ENCODE results near the gene HOXB8. TPM values are rescaled to one million over a fixed set of nuclear protein-coding genes. Genes with fewer than 3 reads are reported as not detected.

Gene HOXB8
- total and polyA plus RNA-seq, 2 of the 13 experiments (the other 11 are each of a cell fraction or from before 2014, with no cell fraction given), result not detected

DNA sequence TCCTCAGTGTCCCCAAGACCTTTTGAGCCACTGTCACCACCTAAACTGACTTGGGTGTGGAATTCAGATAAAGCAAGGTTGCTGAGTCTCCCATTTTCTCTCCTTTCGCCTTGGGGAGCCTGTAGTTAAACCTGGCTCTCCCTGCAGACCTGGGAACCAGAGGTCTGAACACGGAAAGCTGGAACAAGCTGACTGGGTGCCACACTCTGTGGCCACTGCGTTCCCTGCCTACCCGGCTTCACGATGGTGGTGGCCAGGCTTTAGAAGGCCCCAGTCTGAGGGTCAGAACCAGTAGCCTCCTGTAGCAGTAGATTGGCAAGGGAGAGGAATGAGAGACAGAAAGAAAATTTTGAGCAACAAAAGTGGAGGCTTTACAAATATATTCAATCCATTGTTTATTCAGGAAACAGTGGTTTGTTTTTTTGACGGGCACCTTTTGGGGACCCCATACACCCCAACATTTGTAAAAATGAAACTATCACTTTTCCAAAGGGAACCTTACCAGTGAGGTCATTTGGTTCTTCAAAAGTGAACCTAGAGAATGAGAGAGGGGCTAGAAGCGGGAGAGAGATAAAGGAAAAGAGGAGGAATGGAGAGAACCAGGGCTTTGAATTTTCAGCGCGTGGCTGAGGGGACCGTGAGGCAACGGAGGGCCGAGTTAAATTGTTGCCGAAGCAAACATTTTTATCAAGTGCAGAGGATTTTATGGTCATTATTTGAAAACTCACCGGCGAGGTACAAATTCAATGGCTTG, 1.8 kb upstream of the HOXB8 start:
- DNase-seq (ENCODE audit: low spot score) (no peak), ATAC-seq (no peak), FAIRE-seq (no peak)
- CTCF ChIA-PET (ENCODE audit: low intra/inter-chr PET ratio, low total read pairs), result interaction anchor here (1.5 kb wide), 1 partner anchor 282 kb away, joined by 5 read pairs; no protein-coding TSS in a partner anchor
- intact Hi-C loops (cut with micrococcal nuclease; ENCODE audit: unreplicated experiment), result loop anchor here (5.0 kb wide), 2 partner anchors 355 to 590 kb away; no protein-coding TSS in a partner anchor
- no peaks in the 10 kb centered on the region for H3K9me3 ChIP-seq (ENCODE audit: low read length)
- peaks cover 10% of the 10 kb centered on the region for H3K4me1 ChIP-seq (ENCODE audit: insufficient read depth, low read length)
- no peaks in the 10 kb centered on the region for H3K36me3 ChIP-seq (replicated peaks in 1 of 2; ENCODE audit: control insufficient read depth in 1 of 2, insufficient read depth in 2 of 2, low read length in 2 of 2)
- no peak overlapping the region for H3K4me2 ChIP-seq (ENCODE audit: low read depth, low read length)
- 9% methylated on average over 14 of the region's 15 CpGs for WGBS (ENCODE audit: low lambda C conversion rate)
- H3K9ac ChIP-seq (ENCODE audit: insufficient read depth, low read depth, low read length), result no peak overlapping the region
- H3K27me3 ChIP-seq (ENCODE audit: control insufficient read depth in 1 of 2, insufficient read depth in 2 of 2, low read length in 2 of 2), result peaks cover 45 to 97% of the 10 kb centered on the region in 2 experiments
- POLR2A ChIA-PET, result no interaction called here
- no peaks in the 10 kb centered on the region for H3K79me2 ChIP-seq (ENCODE audit: insufficient read depth, low read length)
- BruUV-seq (replicated peaks), result no TSS peak
- TF ChIP-seq MIXL1 (CRISPR knock-in tag; IDR thresholded peaks at IDR 0.05) (no peak), EZH2 (conservative IDR thresholded peaks at IDR 0.05; ENCODE audit: low read depth, low read length) (0 out of 2 replicates have a peak, but pooled peaks have one; percentile 27), CBX2 (IDR thresholded peaks at IDR 0.05; ENCODE audit: low read depth, low read length) (0 out of 2 replicates have a peak, but pooled peaks have one; percentile 37), CBX2 (CRISPR knock-in tag; IDR thresholded peaks at IDR 0.05; ENCODE audit: low read depth) (no peak)
- H2AFZ ChIP-seq (ENCODE audit: low read length), result no peak overlapping the region
- H3K4me3 ChIP-seq (replicated peaks in 1 of 3; ENCODE audit: insufficient read depth in 1 of 3, low read depth in 2 of 3, low read length in 3 of 3), result no peak overlapping the region
- H3K27ac ChIP-seq (ENCODE audit: extremely low read length, insufficient read depth, low read length), result no peak overlapping the region
- peaks cover 8% of the 10 kb centered on the region; the same call in 1 of the 2 replicates for H4K20me1 ChIP-seq (ENCODE audit: insufficient read depth, low read length)
- in situ Hi-C loops (cut with HindIII; ENCODE audit: extremely low pct_ligation_motif_present, low pct_unique_long_range_greater_than_20kb), result no loop called here

DNA sequence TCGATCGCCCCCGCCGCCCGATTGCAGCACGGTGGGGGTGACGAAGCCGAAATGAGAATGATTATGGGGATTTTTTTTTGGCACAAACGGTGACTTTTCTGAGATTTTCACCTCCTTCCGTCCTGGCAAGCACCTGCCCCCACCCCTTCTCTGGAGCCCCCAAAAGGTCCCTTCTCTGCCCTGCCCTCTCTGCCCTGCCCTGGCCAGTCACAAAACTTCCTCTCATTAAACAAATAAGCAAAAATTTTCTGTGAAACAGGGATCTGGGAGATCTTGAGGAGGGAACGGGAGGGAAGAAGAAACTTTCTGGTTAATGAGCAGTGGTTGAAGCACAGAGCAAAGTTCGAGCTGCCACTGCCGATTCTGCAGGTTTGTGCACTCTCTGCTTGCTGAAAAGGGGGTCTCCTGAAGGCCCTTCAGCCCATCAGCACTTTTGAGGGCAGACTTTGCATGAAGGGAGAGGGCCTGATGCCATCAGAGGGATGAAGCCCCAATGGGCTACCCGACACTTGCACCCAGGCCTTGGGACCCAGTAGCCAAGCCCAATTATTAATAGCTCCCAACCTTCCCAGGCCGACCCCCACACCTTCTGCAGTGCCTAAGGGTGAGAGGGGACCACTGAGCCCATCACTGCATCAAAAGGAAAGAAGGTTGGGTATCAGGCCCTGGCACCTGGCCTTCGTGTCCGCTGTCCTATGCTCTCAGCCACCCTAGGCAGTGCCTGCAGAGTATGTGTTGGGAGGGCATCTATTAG, 1.0 kb upstream of the HOXB8 start:
- H3K36me3 ChIP-seq (replicated peaks in 1 of 2; ENCODE audit: control insufficient read depth in 1 of 2, insufficient read depth in 2 of 2, low read length in 2 of 2), result no peaks in the 10 kb centered on the region
- no peak overlapping the region for H3K9ac ChIP-seq (ENCODE audit: insufficient read depth, low read depth, low read length)
- peaks cover 8% of the 10 kb centered on the region; the same call in 1 of the 2 replicates for H4K20me1 ChIP-seq (ENCODE audit: insufficient read depth, low read length)
- BruUV-seq (replicated peaks), result no TSS peak
- 12% methylated on average over 16 of the region's 17 CpGs for WGBS (ENCODE audit: low lambda C conversion rate)
- no peak overlapping the region for H3K4me3 ChIP-seq (replicated peaks in 1 of 3; ENCODE audit: insufficient read depth in 1 of 3, low read depth in 2 of 3, low read length in 3 of 3)
- no peaks in the 10 kb centered on the region for H3K79me2 ChIP-seq (ENCODE audit: insufficient read depth, low read length)
- ChIA-PET POLR2A (no interaction called here), CTCF (ENCODE audit: low intra/inter-chr PET ratio, low total read pairs) (interaction anchor here (1.5 kb wide), 1 partner anchor 281 kb away, joined by 5 read pairs; no protein-coding TSS in a partner anchor)
- FAIRE-seq (no peak), ATAC-seq (no peak), DNase-seq (ENCODE audit: low spot score) (no peak)
- no peaks in the 10 kb centered on the region for H3K9me3 ChIP-seq (ENCODE audit: low read length)
- in situ Hi-C loops (cut with HindIII; ENCODE audit: extremely low pct_ligation_motif_present, low pct_unique_long_range_greater_than_20kb), result no loop called here
- H3K27me3 ChIP-seq (ENCODE audit: control insufficient read depth in 1 of 2, insufficient read depth in 2 of 2, low read length in 2 of 2), result peaks cover 42 to 97% of the 10 kb centered on the region in 2 experiments
- TF ChIP-seq EZH2 (conservative IDR thresholded peaks at IDR 0.05; ENCODE audit: low read depth, low read length) (peak; percentile 40; the same call in 1 of the 2 replicates), ZFX (CRISPR knock-in tag; IDR thresholded peaks at IDR 0.05; ENCODE audit: low read depth) (no peak)
- intact Hi-C loops (cut with micrococcal nuclease; ENCODE audit: unreplicated experiment), result loop anchor here (5.0 kb wide), 2 partner anchors 354 to 589 kb away; no protein-coding TSS in a partner anchor
- H2AFZ ChIP-seq (ENCODE audit: low read length), result no peak overlapping the region
- no peak overlapping the region for H3K27ac ChIP-seq (ENCODE audit: extremely low read length, insufficient read depth, low read length)
- H3K4me1 ChIP-seq (ENCODE audit: insufficient read depth, low read length), result peaks cover 10% of the 10 kb centered on the region
- H3K4me2 ChIP-seq (ENCODE audit: low read depth, low read length), result no peak overlapping the region

Measured in HepG2 (cell line).